HepG2 (cell line): ENCODE measurements around the gene OR2AG2. TPM values are rescaled to one million over a fixed set of nuclear protein-coding genes. Genes with fewer than 3 reads are reported as not detected.

Experiments used
- ATAC-seq: fragments of 200-7000 bp; cut with Tn5 transposase; 3 replicates; pipeline ENCODE4 v1.9.1; 2020; ENCODE audit warnings: mild to moderate bottlenecking, moderate library complexity
- BruUV-seq: library from RNA; stranded (reverse); fragments of 400-500 nt; replicated peaks from 2 replicates; lab custom pipeline; 2021; lab: Mats Ljungman, UMichigan
- CTCF ChIA-PET: fragments of 300-600 bp; formaldehyde crosslinking; extraction: SDS; loops from one replicate; lab custom pipeline; 2021; ENCODE audit warnings: low total read pairs, inconsistent platforms, low intra/inter-chr PET ratio; lab: Yijun Ruan, JAX
- POLR2A ChIA-PET: fragments of 350-600 bp; sonication (Branson Sonifier 250); formaldehyde crosslinking; loops from one replicate; lab custom pipeline; 2020; ENCODE audit warnings: antibody characterized with exemption, inconsistent platforms; lab: Yijun Ruan, JAX
- DNase-seq: peaks from one replicate; pipeline ENCODE4 v3.0.0-alpha.2; 2015; ENCODE audit warnings: low spot score
- FAIRE-seq: peaks from 3 replicates; lab custom pipeline; 2011; peaks lifted over from hg19 to GRCh38; lab: Jason Lieb, UNC
- H2AFZ ChIP-seq: one replicate; pipeline ENCODE4 v1.6.1; 2011; ENCODE audit warnings: low read length, inconsistent platforms
- H3K27ac ChIP-seq: fragments of 300-600 bp; 3 replicates; pipeline ENCODE4 v1.8.0; 2011; ENCODE audit warnings: mixed run types, mild to moderate bottlenecking, mixed read lengths, low read length, inconsistent platforms; ENCODE audit not compliant: insufficient read depth; ENCODE audit errors: extremely low read length
- H3K27me3 ChIP-seq, 2 experiments: fragments of 200-600 bp in 1 of 2; 2 replicates in 1 of 2; 3 replicates in 1 of 2; pipeline versions ENCODE4 v1.6.0 to v1.8.0; 2011; ENCODE audit warnings: low read length in 2 of 2, mild to moderate bottlenecking in 2 of 2, moderate library complexity in 2 of 2, inconsistent platforms in 1 of 2; ENCODE audit not compliant: insufficient read depth in 2 of 2, control insufficient read depth in 1 of 2
- H3K36me3 ChIP-seq, 2 experiments: fragments of 200-600 bp in 1 of 2; replicated peaks in 1 of 2; 2 replicates in 1 of 2; 3 replicates in 1 of 2; pipeline versions ENCODE4 v1.5.1 to v1.8.0; 2011; ENCODE audit warnings: low read length in 2 of 2, inconsistent platforms in 1 of 2; ENCODE audit not compliant: insufficient read depth in 2 of 2, control insufficient read depth in 1 of 2
- H3K4me1 ChIP-seq: 2 replicates; pipeline ENCODE4 v1.5.1; 2012; ENCODE audit warnings: low read length, inconsistent platforms; ENCODE audit not compliant: insufficient read depth
- H3K4me2 ChIP-seq: 2 replicates; pipeline ENCODE4 v1.6.0; 2011; ENCODE audit warnings: low read depth, low read length, inconsistent platforms
- H3K4me3 ChIP-seq, 3 experiments: fragments of 200-600 bp in 1 of 3; sonication (generic), shearing (Covaris generic) in 1 of 3; replicated peaks in 1 of 3; 2 replicates each; pipeline ENCODE4 v1.5.1; 2011 to 2016; ENCODE audit warnings: low read length in 3 of 3, inconsistent platforms in 2 of 3, low read depth in 2 of 3, mild to moderate bottlenecking in 2 of 3, control low read depth in 1 of 3, mixed read lengths in 1 of 3; ENCODE audit not compliant: insufficient read depth in 1 of 3
- H3K79me2 ChIP-seq: one replicate; pipeline ENCODE4 v1.6.1; 2011; ENCODE audit warnings: low read length, inconsistent platforms; ENCODE audit not compliant: insufficient read depth
- H3K9ac ChIP-seq: 2 replicates; pipeline ENCODE4 v1.6.0; 2011; ENCODE audit warnings: mild to moderate bottlenecking, low read depth, low read length, inconsistent platforms; ENCODE audit not compliant: insufficient read depth
- H3K9me3 ChIP-seq: 2 replicates; pipeline ENCODE4 v1.5.1; 2012; ENCODE audit warnings: mild to moderate bottlenecking, low read length
- H4K20me1 ChIP-seq: 2 replicates; pipeline ENCODE4 v1.6.0; 2011; ENCODE audit warnings: inconsistent platforms, mild to moderate bottlenecking, low read length, moderate library complexity; ENCODE audit not compliant: insufficient read depth
- ATF7 ChIP-seq, 2 experiments: fragments of 450-650 bp in 1 of 2; sonication (generic) in 1 of 2; formaldehyde crosslinking in 1 of 2; IDR thresholded peaks; 2 replicates each; pipeline versions ENCODE4 v1.4.0 to v1.6.1; 2016 to 2020; ENCODE audit warnings: antibody characterized with exemption in 1 of 2, mild to moderate bottlenecking in 1 of 2, missing genetic modification reagents in 1 of 2
- HNF4A ChIP-seq: sonication (generic); formaldehyde crosslinking; IDR thresholded peaks from 2 replicates; pipeline ENCODE4 v1.4.0; 2020; ENCODE audit warnings: missing genetic modification reagents
- NRL ChIP-seq: sonication (generic); formaldehyde crosslinking; IDR thresholded peaks from 2 replicates; pipeline ENCODE4 v1.5.0; 2020; ENCODE audit warnings: missing genetic modification reagents, mild to moderate bottlenecking, moderate library complexity, borderline replicate concordance
- REL ChIP-seq: sonication (generic); formaldehyde crosslinking; conservative IDR thresholded peaks from 2 replicates; pipeline ENCODE4 v1.8.0; 2022; ENCODE audit warnings: mild to moderate bottlenecking, missing genetic modification reagents, moderate library complexity
- SMAD3 ChIP-seq: sonication (generic); formaldehyde crosslinking; IDR thresholded peaks from 2 replicates; pipeline ENCODE4 v1.4.0; 2020; ENCODE audit warnings: missing genetic modification reagents
- SOX13 ChIP-seq, 3 experiments: fragments of 450-650 bp in 1 of 3; sonication (generic) in 1 of 3; formaldehyde crosslinking in 1 of 3; IDR thresholded peaks in 2 of 3; conservative IDR thresholded peaks in 1 of 3; 2 replicates each; pipeline versions ENCODE4 v1.5.0 to v1.6.1; 2016 to 2020; ENCODE audit warnings: antibody characterized with exemption in 1 of 3, mild to moderate bottlenecking in 1 of 3, missing compliant biosample characterization in 1 of 3, missing genetic modification reagents in 1 of 3, moderate library complexity in 1 of 3
- TCF12 ChIP-seq, 2 experiments: fragments of 450-650 bp in 1 of 2; sonication (generic) in 1 of 2; formaldehyde crosslinking in 1 of 2; IDR thresholded peaks; 2 replicates each; pipeline versions ENCODE4 v1.6.1 to v1.8.0; 2017 to 2022; ENCODE audit warnings: antibody characterized with exemption in 1 of 2, mild to moderate bottlenecking in 1 of 2, missing genetic modification reagents in 1 of 2, moderate library complexity in 1 of 2
- ZNF17 ChIP-seq: sonication (generic); formaldehyde crosslinking; IDR thresholded peaks from 2 replicates; pipeline ENCODE4 v1.5.0; 2020; ENCODE audit warnings: mild to moderate bottlenecking, missing genetic modification reagents
- ZNF792 ChIP-seq: IDR thresholded peaks from 2 replicates; pipeline ENCODE4 v1.6.1; 2016
- WGBS: methylation state at CpG from one replicate; pipeline ENCODE4 v1.1.6; 2017; ENCODE audit warnings: low lambda C conversion rate; 5-methylcytosine and 5-hydroxymethylcytosine counted together
- in situ Hi-C: cut with HindIII; loops from 2 replicates; pipeline ENCODE4 v1.10.0; 2017; ENCODE audit warnings: low pct_unique_long_range_greater_than_20kb; ENCODE audit not compliant: extremely low pct_ligation_motif_present
- intact Hi-C: fragments of 100-400 bp; cut with micrococcal nuclease; formaldehyde crosslinking; loops from one replicate; pipeline ENCODE4 v1.10.0; 2022; ENCODE audit not compliant: unreplicated experiment
- polyA plus RNA-seq, 8 experiments: library from polyadenylated mRNA; depleted of rRNA in 3 of 8; stranded (reverse) in 7 of 8; unstranded in 1 of 8; fragments of >200 nt; fragmentation: Illumina TruSeq in 4 of 8; extraction: Trizol in 4 of 8; gene quantifications; 2 replicates each; pipeline versions ENCODE4 v1.2.1 to v1.2.3, GENCODE V29; 2011 to 2016; ENCODE audit warnings: low read depth in 4 of 8, missing spikeins in 1 of 8, mixed read lengths in 1 of 8; ENCODE audit not compliant: insufficient read depth in 1 of 8
- total RNA-seq, 5 experiments: library from RNA; depleted of rRNA; stranded (reverse); fragments of >200 nt; fragmentation: Illumina TruSeq; extraction: Trizol; gene quantifications; 2 replicates each; pipeline ENCODE4 v1.2.3, GENCODE V29; 2016; ENCODE audit warnings: low read depth in 1 of 5
- TF ChIP-seq, protein P1 (sequence below): sonication (generic); formaldehyde crosslinking; IDR thresholded peaks from 2 replicates; pipeline ENCODE4 v1.4.0; 2020; ENCODE audit warnings: missing genetic modification reagents, mild to moderate bottlenecking, borderline replicate concordance
- TF ChIP-seq, protein P2 (sequence below): sonication (generic); formaldehyde crosslinking; IDR thresholded peaks from 2 replicates; pipeline ENCODE4 v1.4.0; 2020; ENCODE audit warnings: mild to moderate bottlenecking, missing genetic modification reagents
- TF ChIP-seq, protein P3 (sequence below): IDR thresholded peaks from 2 replicates; pipeline ENCODE4 v1.6.1; 2016; ENCODE audit warnings: missing genetic modification reagents, missing compliant biosample characterization
- TF ChIP-seq, protein P4 (sequence below): sonication (generic); formaldehyde crosslinking; IDR thresholded peaks from 2 replicates; pipeline ENCODE4 v1.5.0; 2020; ENCODE audit warnings: missing genetic modification reagents

OR2AG2 gene
- total and polyA plus RNA-seq, 2 of the 13 experiments (the other 11 are each of a cell fraction or from before 2014, with no cell fraction given), result not detected

DNA sequence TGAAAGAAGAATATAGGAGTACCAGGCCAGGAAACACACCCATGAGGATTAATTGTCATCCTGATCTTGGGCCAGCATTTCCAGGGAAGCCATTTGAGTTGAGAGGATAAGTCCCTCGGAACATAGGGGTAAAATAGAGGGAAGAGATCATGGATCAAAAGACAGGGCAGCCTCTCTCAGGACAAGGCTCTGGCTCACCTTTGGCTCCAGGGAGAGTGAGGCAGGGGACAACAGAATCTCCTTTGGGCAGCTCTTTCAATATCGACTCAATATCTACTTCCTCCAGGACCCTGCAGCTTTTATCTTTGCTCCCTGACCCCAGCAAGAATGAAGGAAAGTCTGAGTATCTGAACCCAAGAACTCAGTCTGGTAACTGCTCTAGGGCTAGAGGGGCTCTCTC, 10.9 kb upstream of the OR2AG2 start, which contains the start of gene OR2AG1:
Gene OR2AG1 (plus strand): TSS at position 301 of the 400 bp plus-strand sequence. CDS start 2,018 bp downstream, outside the sequence.
- intact Hi-C loops (no loop called here), in situ Hi-C loops (no loop called here)
- Histone ChIP-seq H3K9ac (no peak within 1 kb of the TSS), H3K9me3 (no peaks in the 10 kb centered on the region), H3K27me3 (no peaks in the 10 kb centered on the region), H3K27ac (no peak within 1 kb of the TSS), H3K36me3 (no peaks in the 10 kb centered on the region), H4K20me1 (no peaks in the 10 kb centered on the region), H3K4me2 (no peak within 1 kb of the TSS), H3K79me2 (no peaks in the 10 kb centered on the region), H2AFZ (no peak within 1 kb of the TSS), H3K4me3 (no peak within 1 kb of the TSS), H3K4me1 (no peaks in the 10 kb centered on the region)
- FAIRE-seq, result no peak
- BruUV-seq, result no TSS peak
- no peak for ATAC-seq
- ChIA-PET POLR2A (no interaction called here), CTCF (no interaction called here)
- no peak for DNase-seq
- TF ChIP-seq ZNF17 (CRISPR knock-in tag), result no peak
- no peak for TF ChIP-seq SOX13 (IDR thresholded peaks at IDR 0.05)
- TF ChIP-seq SOX13 (CRISPR knock-in tag; conservative IDR thresholded peaks at IDR 0.05 in 1 of 2, IDR thresholded peaks at IDR 0.05 in 1 of 2), result no peak
- TF ChIP-seq TCF12 (IDR thresholded peaks at IDR 0.05), result no peak
- TF ChIP-seq TCF12 (CRISPR knock-in tag; IDR thresholded peaks at IDR 0.05), result no peak
- no peak for TF ChIP-seq ATF7 (IDR thresholded peaks at IDR 0.05)
- TF ChIP-seq ATF7 (CRISPR knock-in tag; IDR thresholded peaks at IDR 0.05), result no peak
- TF ChIP-seq, protein P1, sequence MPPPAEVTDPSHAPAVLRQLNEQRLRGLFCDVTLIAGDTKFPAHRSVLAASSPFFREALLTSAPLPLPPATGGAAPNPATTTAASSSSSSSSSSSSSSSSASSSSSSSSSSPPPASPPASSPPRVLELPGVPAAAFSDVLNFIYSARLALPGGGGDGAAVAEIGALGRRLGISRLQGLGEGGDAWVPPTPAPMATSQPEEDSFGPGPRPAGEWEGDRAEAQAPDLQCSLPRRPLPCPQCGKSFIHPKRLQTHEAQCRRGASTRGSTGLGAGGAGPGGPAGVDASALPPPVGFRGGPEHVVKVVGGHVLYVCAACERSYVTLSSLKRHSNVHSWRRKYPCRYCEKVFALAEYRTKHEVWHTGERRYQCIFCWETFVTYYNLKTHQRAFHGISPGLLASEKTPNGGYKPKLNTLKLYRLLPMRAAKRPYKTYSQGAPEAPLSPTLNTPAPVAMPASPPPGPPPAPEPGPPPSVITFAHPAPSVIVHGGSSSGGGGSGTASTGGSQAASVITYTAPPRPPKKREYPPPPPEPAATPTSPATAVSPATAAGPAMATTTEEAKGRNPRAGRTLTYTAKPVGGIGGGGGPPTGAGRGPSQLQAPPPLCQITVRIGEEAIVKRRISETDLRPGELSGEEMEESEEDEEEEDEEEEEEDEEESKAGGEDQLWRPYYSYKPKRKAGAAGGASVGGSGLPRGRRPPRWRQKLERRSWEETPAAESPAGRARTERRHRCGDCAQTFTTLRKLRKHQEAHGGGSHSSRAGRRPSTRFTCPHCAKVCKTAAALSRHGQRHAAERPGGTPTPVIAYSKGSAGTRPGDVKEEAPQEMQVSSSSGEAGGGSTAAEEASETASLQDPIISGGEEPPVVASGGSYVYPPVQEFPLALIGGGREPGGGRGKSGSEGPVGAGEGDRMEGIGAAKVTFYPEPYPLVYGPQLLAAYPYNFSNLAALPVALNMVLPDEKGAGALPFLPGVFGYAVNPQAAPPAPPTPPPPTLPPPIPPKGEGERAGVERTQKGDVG (CRISPR knock-in tag), result no peak
- TF ChIP-seq, protein P2, sequence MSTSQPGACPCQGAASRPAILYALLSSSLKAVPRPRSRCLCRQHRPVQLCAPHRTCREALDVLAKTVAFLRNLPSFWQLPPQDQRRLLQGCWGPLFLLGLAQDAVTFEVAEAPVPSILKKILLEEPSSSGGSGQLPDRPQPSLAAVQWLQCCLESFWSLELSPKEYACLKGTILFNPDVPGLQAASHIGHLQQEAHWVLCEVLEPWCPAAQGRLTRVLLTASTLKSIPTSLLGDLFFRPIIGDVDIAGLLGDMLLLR (CRISPR knock-in tag), result no peak
- TF ChIP-seq SMAD3, result no peak
- TF ChIP-seq NRL (CRISPR knock-in tag), result no peak
- TF ChIP-seq, protein P3, sequence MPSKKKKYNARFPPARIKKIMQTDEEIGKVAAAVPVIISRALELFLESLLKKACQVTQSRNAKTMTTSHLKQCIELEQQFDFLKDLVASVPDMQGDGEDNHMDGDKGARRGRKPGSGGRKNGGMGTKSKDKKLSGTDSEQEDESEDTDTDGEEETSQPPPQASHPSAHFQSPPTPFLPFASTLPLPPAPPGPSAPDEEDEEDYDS (CRISPR knock-in tag), result no peak
- no peak for TF ChIP-seq HNF4A
- TF ChIP-seq, protein P4, sequence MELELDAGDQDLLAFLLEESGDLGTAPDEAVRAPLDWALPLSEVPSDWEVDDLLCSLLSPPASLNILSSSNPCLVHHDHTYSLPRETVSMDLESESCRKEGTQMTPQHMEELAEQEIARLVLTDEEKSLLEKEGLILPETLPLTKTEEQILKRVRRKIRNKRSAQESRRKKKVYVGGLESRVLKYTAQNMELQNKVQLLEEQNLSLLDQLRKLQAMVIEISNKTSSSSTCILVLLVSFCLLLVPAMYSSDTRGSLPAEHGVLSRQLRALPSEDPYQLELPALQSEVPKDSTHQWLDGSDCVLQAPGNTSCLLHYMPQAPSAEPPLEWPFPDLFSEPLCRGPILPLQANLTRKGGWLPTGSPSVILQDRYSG (CRISPR knock-in tag), result no peak
- TF ChIP-seq ZNF792 (CRISPR knock-in tag), result no peak
- TF ChIP-seq REL (CRISPR knock-in tag), result no peak
- WGBS, result 0% methylated on average over 2 of the region's 2 CpGs
